OCI-LY7 (cell line): ENCODE results near the gene AGAP9.
"Not testable (repeated sequence)": the region's sequence is repeated elsewhere in the genome, so short reads cannot be mapped to it uniquely, and the experiment has no call there.

Experiments used
- EZH2phosphoT487 ChIP-seq: fragments of 200-600 bp; sonication (generic); IDR thresholded peaks from 2 replicates; pipeline ENCODE4 v1.6.1; 2018; ENCODE audit warnings: low read depth, borderline replicate concordance, mild to moderate bottlenecking, mixed run types, antibody characterized with exemption, low read length, moderate library complexity, mixed read lengths
- TF ChIP-seq, protein P1 (sequence below): fragments of 200-600 bp; sonication (generic); conservative IDR thresholded peaks from 2 replicates; pipeline ENCODE4 v1.5.1; 2014; ENCODE audit warnings: mild to moderate bottlenecking, antibody characterized with exemption, low read length, moderate library complexity, mixed read lengths

DNA sequence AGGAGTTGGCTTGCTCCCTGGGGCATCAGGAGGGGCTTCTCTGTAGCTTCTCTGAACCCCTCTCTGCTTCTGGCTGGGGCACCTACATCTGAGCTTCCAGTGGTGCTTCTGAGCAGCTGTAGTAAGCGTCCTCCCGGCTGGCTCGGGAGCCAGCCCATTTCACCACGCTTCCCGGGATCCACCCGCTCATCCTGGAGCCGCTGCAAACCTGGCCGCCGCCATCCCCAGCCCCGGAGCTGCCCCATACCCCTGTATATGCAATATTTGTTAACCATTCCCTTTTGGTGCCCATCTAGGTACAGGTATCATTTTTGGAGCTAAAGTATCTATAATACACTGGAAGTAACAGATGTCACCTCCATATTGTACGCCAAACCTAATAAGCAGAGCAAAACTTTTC, 38.7 kb downstream of the AGAP9 start:
- TF ChIP-seq, protein P1, sequence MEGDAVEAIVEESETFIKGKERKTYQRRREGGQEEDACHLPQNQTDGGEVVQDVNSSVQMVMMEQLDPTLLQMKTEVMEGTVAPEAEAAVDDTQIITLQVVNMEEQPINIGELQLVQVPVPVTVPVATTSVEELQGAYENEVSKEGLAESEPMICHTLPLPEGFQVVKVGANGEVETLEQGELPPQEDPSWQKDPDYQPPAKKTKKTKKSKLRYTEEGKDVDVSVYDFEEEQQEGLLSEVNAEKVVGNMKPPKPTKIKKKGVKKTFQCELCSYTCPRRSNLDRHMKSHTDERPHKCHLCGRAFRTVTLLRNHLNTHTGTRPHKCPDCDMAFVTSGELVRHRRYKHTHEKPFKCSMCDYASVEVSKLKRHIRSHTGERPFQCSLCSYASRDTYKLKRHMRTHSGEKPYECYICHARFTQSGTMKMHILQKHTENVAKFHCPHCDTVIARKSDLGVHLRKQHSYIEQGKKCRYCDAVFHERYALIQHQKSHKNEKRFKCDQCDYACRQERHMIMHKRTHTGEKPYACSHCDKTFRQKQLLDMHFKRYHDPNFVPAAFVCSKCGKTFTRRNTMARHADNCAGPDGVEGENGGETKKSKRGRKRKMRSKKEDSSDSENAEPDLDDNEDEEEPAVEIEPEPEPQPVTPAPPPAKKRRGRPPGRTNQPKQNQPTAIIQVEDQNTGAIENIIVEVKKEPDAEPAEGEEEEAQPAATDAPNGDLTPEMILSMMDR = not testable (repeated sequence)
- not testable (repeated sequence) for TF ChIP-seq EZH2phosphoT487
